Measurements from ENCODE around the gene FBXW11.

The FBXW11 gene

DNA sequence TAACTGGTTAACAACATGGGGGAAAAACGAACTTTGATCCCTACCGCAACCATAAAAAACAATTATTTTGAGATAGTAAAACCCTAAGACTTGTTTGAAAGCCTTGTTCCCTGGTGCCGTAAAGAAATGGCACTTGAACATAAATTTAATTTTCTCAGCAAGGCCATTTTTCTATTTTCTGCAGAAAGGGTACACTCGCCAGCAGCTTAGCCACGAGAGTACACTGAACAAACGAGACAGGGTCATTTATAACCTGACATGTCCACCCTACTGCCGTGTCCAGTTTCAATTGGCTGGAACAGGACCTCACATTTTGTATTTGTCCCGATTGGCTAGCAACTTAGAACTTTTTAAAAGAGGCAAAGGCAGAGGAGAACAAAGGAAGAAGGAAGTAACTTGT is 26.8 kb downstream of the FBXW11 start:
- DNase-seq = no peak

DNA sequence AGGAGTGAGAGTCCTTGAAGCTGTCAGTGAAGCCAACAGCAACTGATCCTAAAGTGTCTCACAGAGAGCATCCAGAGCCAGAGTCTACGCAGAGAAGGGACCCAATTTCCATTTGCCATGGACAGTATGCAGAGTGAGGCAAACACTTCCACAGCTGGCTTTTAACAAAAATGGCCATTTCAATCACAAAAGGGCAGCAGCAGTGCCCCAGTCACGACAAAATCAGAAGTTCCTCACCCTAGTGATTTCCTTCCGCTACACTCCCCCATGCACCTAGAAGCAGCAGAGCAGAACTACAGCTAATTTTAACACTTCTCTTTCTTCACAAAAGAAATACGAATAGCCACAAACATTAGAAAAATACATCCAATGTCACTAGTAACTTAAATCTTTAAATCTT is 27.9 kb downstream of the FBXW11 start:
- DNase-seq = no peak

DNA sequence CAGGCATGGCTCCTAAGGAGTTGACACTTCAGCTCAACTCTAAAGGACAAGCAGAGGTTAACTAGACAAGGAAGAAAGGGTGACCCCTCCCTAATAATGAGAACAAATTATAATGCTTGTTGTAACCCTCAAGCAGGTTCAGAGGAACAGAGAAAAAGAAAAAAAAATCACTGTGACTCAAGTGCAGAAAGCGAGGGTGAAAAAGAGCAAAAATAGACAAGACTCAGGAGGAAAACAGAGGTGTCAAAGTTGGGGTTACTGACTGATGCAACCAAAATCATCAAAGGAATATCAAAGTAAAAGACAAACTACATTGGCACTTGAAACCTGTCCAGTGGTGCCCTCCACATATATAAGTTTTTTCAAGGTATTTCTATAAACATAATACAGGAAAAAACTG is 28.4 kb downstream of the FBXW11 start:
- DNase-seq = no peak

DNA sequence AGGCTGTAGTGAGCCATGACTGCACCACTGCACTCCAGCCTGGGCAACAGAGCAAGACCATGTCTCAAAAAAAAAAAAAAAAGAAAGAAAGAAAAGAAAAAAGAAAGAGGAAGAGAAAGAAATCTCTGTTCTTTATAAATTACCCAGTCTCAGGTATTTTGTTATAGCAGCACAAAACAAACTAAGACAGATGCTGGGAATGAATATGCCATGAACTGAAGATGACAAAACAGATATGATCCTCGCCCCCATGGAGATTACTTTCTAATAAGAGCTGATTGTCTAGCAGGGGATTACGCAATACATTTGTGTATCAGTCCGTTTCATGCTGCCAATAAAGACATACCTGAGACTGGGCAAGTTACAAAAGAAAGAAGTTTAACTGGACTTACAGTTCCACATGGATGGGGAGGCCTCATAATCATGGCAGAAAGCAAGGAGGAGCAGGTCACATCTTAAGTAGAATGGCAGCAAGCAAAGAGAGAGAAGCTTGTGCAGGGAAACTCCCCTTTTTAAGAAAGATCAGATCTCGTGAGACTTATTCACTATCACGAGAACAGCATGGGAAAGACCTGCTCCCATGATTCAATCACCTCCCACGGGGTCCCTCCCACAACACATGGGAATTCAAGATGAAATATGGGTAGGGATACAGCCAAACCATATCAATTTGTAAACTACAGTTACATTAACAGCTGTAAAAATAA is 29.0 kb downstream of the FBXW11 start:
- peak; percentile 30 for DNase-seq

DNA sequence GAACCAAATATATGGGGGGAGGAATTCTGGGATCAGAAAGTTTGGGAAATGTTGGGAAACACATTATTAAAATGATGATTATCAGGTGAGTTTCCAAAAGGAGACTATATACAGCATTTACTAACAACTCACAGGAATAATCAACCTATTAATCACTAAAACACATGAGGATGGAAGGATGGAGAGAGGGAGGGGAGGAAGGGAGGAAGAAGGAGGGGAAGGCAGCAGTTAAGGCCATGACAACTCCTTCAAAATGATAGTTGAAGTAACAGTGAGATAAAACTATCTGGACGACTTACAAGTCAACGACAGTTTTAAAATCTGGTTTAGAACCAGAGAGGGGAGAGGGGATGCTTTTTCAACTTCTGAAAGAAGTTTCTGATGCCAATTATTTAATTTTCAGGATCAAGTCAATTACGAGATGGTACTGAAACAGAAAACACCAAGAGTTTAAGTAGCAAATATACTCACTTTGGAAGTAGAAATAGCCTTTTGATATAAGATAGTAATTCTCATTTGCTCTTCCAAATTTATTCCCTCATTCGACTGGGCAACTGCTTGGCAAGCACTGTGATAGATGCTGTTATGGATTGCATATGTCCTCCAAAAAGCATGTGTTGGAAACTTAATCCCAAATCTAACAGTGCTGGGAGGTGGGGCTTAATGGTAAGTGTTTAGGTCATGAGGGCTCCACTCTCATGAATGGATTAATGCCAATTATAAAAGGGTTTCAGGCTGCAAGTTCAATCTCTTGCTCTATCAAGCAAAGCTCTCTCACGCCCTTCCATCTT is 30.4 kb downstream of the FBXW11 start:
- no peak for DNase-seq

DNA sequence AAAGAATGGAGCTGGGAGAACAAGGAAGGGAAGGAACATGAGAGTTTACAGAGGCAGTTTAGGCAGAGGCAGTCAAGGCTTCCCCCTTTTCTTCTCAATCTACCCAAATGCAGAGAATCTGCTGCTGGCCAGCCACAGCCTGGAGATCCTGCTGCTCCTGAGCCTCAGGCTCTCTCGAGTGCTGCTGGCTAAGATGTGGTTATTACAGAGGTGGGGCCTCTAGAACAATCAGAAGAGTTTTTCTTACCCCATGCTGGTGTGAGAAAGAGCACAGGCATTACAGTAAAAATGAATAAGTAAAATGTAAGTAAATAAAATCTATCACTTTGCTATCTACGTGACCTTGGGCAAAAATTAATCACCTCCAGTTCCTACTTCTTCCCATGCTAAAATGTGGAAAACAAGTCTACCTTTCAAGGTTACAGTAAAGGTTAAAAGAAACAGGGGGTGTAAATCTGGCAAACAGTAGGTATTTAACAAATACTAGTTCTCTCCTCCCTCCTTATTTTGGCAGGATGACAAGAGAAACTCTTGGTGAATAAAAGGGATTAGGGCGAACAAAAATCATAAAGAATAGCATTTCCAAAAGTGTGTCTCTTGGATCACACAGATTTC is 31.1 kb downstream of the FBXW11 start:
- DNase-seq = no peak

DNA sequence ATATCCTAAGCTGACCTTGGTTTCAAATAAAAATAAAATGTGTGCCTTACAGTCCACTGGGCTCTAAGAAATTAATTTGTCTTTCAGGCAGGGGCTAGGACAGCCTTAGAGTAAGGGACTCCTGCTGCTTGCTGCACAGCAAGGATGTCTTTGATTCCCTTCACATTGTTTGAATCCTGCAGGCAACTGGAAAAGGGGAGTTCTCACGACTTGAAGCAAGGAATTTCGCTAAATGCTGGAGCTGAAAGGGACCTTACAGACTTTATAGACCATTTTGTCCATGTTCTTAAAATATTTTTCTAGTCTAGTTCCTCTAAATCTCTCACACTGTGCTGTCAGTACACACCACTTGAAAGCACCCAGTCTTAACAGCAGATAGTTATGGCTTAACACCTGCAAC is 35.6 kb downstream of the FBXW11 start:
- DNase-seq = no peak

DNA sequence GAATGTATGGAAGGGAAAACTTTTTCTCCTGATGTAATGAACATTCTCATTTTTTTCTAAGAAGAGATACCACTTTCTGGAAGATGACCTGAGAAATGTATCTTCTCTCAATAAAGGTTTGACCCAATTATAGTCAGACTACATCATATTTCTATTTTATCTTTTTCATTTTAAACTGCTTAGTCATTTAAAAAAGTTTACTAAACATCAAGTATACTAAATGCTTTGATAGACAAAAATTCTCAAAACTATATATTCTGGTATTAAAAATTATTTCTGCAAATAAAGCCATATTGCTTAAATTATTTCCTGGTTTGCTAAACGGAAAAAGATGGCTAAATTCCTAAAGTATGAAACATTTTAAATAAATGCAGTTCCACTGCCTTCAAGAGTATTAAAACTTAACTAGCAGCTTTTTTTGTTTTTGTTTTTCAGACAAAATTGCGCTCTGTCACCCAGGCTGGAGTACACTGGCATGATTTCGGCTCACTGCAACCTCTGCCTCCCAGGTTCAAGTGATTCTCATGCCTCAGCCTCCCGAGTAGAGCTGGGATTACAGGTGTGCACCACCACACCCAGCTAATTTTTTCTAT is 37.1 kb downstream of the FBXW11 start:
- no peak for DNase-seq

DNA sequence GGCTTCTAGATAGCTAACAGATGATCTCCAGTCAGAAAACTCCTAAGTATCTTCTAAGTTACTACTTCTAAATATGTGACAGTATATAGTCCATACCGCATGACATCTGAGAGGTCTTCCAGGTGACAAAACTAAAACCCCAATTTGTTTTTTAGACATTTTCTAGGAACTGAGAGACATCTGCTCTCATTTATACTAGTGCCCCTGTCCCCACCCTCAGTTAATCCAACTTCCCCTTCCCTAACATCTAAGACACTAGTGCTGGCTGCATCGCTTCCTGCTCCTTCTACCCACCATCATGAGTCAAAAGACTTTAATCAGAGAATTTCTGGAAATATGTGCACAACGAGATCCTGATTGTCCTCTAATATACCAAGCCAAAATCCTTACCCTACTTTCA is 37.9 kb downstream of the FBXW11 start:
- peak; percentile 59 for DNase-seq

DNA sequence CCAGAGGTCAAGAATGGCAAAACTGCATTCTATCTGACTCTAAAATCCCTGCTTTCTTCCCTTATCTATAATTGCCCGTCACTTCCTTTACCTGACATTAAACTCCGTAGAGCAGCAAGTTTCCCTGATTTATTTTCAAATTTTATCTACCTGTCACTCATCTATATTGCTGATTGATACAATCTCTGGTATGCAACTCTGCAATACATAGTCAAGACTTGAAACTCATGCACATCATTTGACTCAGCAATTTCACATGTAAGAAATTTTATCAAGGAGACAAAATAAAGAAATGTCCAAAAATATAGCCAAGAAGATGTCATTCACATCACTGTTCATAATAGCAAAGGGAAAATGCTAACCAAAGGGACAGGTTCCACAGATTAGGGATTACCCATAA is 39.5 kb downstream of the FBXW11 start:
- DNase-seq = no peak

DNA sequence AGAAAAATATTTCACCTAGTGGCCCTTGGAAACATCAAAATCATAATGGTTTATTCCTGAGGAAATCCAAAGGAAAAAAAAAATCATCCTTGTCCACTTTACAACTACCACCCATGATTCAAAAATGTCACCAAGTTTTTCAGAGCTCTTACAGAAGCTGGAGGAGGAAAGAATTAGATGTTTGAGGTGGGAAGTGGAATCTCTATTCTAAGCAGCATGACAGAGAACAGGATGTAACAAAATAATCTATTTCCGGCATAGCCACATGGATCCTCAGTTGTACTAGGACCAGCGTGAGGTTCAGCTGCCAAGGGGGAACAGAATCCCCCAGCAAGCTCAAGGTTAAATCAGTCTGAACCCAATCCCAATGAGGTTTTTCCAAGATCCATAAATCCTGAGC is 40.2 kb downstream of the FBXW11 start:
- DNase-seq = no peak

DNA sequence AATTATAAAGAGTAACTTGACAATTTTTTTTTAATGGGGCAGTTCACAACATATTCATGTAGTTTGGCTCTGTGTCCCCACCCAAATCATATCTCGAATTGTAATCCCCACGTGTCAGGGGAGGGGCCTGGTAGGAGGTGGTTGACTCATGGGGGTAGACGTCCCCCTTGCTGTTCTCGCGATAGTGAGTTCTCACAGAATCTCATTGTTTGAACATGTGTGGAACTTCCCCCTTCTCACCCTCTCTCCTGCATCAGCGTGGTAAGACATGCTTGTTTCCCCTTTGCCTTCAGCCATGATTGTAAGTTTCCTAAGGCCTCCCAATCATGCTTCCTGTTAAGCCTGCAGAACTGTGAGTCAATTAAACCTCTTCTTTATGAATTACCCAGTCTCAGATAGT is 40.7 kb downstream of the FBXW11 start:
- DNase-seq = peak; percentile 54

DNA sequence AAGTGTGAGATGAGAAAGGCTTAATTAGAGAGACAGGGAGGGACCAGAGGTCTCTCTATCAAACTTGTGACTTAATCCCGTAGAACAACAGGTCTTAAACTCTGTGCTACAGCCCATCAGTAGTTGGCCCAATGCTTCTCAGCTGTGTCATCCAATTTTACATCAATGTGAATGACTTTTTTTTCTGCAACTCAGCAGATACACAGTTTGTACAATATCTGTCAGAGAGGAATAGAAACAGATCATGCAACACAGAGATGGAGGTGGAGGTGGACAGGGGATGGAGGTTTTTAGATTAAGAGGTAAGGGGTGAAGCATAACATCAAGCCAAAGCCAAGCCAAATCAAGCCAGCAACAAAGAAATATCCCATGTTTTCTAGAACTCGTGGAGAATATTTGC is 43.0 kb downstream of the FBXW11 start:
- DNase-seq = no peak

DNA sequence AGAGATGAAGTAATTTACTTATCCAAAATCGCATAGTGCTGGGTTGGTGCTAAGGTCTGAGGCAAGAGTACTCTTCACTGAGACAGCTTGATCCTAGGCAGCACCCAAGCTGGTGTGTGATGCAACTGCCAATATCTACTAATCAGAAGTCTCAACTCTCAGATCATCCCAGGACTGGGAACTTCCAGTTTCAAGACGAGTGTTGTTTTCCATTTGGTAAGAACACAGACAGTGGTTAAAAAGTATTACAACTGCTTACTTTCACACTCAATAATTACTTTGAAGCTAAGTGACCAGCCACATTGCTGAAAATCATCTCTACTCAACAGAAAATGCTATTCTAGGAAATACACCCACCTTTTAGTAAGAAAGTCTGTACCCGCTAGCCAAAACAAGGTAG is 45.3 kb downstream of the FBXW11 start:
- peak; percentile 92 for DNase-seq

DNA sequence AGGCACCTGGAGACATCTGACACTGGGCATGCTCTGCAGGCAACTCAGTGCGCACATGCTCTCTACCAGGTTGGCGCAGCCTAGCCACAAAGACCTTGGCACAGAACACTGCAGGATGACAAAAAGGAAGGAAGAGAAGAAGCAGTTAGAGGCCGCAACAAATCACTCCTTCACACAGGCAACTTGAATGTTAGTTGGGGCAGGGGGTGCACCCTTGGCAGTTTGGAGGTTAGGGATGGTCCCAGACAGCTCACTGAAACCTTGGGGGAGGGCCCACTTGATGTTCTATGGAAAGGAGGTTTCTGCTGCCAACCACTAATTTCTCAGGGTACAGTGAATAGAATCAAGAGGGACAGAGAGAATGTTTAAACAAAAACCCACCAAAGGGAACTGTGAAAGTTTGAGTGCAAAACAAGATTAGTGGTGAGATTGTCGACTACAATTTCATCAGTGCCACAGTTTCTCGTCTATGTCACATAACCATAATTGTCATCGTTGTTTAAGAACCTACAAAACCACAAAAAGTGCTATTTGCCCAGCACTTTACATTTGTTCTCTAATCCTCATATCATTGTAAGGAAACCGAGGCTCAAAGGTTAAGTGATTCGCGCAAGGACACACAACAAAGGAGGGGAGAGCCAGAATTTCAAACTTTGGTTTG is 48.7 kb downstream of the FBXW11 start:
- no peak for DNase-seq

DNA sequence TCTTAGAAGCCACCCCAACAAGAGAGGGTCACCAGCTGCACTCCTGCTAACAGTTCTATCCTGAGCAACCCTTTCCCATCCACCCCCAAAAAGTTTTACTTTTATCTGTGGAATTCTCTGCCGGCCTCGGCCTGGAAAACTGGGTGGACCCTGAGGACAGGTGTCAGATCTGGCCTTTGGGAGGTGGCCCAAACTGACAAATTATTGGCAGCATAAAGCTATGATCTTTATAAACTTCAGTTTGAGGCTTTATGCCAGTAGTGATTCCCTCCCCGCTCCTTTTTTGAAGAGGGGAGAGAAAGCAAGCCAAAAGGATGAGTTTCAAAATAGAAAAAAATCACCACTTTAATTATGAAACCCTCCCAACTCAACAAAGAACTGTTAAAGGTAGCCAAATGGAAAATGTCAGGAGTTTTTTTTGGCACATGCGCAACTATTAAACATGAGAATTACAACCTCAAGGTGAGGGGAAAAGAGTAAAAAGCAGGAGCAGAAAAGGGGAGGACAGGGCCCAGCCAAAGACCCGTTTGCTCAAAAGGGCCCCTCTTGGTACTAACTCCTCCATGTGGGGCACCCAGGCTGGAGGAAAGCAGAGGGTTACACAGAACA is 49.4 kb downstream of the FBXW11 start:
- DNase-seq = no peak

DNA sequence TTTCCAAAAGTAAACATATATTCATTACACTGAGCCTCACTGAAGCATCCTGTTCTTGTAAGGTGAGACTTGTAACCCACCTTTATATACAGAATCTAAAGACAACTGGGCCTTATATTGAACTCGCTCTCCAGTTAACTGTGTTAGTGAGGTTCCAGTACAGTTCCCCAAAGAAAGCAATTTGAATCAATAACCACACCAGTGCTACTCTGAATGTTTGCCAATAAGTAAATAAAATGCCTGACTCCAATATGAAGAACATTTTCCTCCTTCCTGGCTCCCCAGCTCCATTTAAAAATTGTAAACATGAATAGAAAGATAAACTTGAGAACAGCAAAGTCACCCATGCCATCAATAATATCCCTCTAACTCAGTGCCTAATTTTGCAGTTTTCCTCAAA is 50.1 kb downstream of the FBXW11 start:
- no peak for DNase-seq

DNA sequence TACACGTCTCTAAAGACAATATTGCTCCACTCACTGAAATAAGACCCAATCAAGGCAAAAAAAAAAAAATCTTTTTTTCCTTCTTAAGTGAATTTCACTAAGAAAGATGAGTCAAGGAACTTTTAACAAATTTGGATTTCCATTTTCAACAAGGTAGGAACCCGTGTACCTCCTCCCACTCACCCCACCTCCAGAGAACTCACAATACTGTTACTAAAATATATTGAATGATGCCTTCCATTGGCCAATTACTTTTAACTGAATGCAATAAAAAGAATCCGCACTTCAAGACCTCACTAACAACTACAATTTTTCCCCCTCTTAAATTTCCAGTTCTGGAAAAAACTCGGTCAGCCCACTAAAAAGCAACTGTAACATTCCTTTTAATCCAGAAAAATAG is 50.7 kb downstream of the FBXW11 start:
- DNase-seq = no peak

DNA sequence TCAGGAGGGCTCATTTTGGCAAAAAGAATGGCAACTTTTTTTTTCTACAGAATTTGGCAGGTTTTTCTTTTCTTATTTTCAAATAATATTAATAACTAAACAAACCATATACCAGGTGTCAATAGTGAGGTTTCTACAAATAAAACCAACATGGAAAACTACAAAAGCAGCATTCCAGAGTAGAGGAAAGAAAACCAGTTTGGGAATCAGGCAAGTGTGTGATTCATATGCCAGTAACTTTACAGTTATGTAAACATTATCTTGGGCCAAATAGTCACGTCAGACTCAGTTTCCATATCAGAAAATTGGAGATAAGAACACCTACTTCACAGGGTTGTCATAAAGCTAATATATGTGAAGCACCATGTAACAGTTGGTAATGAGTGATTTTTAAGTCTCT is 51.7 kb downstream of the FBXW11 start:
- DNase-seq = no peak

DNA sequence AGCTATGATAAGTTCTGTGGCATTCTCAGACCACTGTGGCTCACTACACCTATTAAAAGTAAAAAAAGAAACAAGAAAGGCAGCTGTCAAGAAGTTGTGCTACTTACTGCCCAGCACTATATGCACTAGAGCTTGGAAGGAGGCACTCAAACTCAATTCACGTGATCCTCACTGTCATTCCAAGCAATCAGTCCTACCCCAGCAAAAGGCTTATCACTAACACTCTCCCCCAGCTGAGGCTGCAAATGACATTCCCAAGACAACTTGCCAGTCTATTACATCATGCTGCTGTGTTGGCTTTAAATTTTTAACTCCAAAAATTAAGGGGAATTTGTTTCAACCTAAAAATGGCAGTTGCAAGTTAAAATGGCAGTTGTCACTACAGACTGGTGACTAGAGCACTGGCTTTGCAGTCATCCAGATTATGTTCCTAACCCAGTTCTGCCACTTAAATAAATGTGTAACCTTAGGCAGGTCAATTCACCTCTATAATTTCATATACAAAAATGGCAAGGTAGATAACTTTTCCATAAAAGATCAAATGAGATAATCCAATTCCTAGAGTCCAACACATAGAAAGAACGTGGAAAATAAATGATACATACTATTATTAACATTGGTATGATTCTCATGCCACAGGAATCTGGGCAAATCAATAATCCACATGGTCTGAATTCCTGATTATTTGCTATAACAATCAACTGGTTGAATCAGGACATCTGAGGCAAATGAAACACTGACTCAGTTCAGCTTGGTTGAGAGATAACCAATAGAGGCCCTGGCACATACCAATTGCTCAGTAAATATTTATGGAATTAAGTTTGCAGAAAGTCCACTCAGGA is 52.4 kb downstream of the FBXW11 start:
- DNase-seq = no peak

DNA sequence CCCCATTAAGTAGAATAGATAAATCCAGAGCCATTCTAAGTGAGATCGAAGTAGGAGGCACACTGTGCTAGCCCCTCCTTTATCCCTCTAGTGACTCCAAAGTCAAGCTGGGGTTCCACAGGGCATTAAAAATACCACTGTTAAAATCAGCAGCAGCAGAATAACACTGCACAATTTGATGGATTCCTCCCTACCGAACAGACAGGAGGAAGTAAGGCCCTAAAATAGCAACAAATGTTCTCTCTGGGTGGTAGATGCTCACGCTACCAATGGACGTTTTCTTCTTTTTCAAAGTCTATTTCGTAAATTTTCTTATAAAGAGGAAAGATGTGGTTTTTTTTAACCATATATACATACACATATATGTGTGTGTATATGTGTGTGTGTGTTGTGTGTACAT is 54.4 kb downstream of the FBXW11 start:
- no peak for DNase-seq

DNA sequence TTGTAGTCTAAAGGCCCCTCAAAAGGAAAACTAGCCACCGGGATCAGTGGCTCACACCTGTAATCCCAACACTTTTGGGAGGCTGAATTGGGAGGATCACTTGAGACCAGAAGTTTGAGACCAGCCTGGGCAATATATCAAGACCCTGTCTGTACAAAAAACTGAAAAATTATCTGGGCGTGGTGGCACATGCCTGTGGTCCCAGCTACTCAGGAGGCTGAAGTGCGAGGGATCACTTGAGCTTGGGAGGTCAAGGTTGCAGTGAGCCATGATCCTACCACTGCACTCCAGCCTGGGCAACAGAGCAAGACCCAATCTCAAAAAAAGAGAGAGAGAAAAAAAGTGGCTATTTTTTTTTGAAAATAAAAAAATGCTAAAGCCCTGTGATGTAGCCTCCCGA is 55.2 kb downstream of the FBXW11 start:
- DNase-seq = no peak
